ENCODE measurements around the gene HYAL1.

DNA sequence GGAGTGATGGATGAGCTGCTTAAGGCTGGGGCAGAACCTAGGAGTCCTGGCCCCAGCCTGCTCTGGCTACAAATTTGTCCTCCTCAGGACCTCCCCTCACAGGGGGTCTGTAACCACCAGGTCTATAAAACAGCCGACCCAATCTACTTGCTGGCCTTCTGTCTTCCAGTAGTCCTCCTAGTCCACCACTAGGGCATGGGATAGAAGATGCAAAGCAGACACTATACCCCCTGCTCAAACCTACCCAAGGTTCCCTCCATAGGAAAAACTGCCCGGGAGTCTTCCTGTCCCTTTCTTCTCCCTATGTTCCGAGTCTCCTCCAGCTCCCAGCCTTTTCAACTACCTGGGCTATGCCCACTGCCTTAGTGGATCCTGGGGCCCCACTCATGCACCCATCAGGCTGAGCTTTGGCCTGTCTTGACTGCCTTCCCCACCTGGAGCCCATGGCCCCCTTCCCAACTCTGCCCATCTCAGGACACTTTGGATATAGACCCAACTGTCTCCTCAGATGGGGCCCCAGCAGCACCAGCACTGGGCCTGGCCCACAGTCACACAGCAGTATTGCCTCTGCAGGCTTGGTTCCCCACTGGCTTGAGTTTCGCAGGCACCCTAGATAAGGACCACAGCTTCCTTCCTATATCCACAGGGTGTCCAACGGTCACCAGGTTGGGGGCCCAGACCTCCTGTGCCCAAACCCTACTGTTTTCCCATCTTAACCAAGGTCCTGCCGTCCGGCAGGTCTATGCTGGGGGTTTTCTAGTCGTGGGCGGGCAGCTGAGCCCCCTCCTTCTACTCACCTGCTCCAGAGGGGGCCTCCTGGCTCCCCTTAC is 5.3 kb downstream of the HYAL1 start:
- TF ChIP-seq YY1 (IDR thresholded peaks at IDR 0.05; ENCODE audit: insufficient read depth, insufficient read length) (no peak), SUZ12 (IDR thresholded peaks at IDR 0.05; ENCODE audit: extremely low read depth, insufficient read depth, insufficient read length) (no peak), ZNF274 (IDR thresholded peaks at IDR 0.05; ENCODE audit: low read depth, low read length) (no peak)

All from NT2/D1 (cell line).